ENCODE data around the gene RAB17.

- no peak for TF ChIP-seq CTCF (IDR thresholded peaks at IDR 0.05)
- TF ChIP-seq POLR2A (IDR thresholded peaks at IDR 0.05): no peak
Observed at GRCh38 chr2:237524631-237525030, 65.9 kb downstream of the RAB17 start.

Data from right lobe of liver (tissue), 4 donors.